SK-N-DZ (cell line): ENCODE results near the gene MBNL2.

ENCODE experiments used
- DNase-seq: peaks from one replicate; pipeline ENCODE4 v3.0.0-alpha.2; 2015; ENCODE audit warnings: low spot score
- small RNA-seq, 2 experiments: library from RNA; depleted of rRNA; stranded (forward); fragments of <200 nt; gene quantifications; one replicate each; pipeline ENCODE3, GENCODE V24; 2014

The MBNL2 gene

DNA sequence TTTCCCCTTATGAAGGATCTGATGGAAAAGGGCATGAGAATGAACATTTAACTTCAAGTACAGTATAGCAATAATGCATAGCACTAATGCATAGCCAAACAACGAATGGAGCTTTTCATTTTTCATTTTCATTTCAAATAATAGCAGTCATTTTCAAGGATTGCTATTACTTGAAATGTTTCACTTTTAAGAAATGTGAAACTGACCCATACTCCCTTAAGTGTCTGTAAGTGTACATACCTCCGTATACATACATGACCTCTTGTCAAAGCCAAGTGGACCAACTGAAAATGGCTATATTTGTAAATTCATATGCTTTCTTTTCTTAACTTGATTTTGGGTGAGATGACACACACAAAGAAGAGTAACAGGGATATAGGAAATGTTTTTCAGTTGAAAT lies 215.6 kb downstream of the MBNL2 start:
- DNase-seq, result no peak

DNA sequence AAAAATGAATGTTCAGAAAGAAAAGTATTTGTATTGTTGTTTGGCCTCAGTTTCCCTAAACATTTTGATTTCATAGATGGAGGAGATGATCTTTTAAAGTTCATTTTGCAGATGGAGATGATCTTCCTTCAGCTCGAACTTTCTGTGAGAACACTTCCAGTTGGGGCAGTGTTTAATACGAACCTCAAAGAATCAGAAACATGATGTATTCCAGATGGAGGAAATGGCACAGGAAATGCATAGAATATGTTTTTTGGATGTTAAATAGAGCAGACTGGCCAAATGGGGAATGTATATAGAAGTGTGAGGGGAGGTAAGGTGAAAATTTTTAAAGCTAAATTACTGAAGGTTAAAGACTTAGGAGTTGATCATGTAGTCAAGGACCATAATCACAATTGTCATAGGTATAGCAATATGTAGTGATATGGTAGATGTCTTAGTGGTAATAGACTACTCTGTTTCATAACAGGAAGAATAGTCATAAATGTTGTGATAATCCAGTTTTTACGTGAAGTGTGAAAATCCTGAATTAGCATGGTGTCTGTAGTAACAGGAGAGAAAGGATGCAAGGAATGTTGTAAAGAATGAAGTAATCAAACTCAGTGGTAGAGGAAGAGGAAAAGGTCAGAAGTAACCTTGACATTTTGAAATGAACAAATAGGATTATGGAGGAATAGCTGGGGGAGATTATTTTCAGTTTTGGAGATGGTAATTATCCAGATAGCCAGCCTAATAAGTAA lies 216.9 kb downstream of the MBNL2 start:
- no peak for DNase-seq

DNA sequence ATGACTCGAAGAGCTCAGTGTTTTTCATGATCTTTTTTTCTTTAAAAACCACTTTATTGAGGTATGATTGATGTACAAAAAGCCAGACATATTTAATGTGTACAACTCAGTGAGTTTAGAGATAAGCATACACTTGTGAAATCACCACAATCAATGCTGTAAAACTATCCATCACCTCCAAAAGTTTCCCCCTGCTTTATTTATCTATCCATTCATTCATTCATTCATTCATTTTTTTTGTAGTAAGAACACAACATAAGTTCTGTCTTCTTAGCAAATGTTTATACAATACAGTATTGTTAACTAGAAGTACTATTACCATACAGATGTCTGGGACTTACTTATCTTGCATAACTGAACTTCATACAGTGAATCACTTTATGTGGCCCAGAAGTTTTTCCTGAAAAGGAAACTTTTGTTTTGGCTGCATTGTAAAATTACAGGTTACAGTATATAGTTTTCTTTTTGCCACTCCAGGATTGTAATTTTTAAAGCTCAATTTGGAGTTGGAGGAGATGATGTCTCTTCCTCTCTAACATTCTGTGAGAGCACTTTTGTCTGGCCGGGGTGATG lies 218.6 kb downstream of the MBNL2 start:
- DNase-seq, result no peak

DNA sequence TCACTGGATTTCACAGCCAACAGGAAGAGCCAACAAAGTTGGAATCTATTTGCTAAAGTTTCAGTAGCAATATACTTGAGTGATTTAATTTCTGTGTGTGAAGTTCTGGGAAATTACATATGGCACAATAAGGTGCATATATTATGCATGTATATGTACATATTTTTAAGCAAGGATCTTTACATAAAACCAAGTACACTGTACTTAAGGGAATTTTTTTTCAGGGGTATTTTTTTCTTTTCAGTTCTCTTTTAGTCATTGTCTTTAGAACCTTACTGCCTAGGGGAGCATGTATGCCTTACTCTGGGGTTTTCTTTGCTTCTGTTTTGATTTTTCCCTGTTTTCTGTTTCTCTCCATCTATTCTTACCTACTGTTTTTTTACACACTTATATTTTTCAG lies 219.2 kb downstream of the MBNL2 start:
- DNase-seq, result no peak

Small RNA genes within 50 kb of the gene (small RNA-seq; reads per million reads assigned to genes)
- gene AL442067.1, result 0 reads per million in 2 experiments
- gene RNA5SP37, result 0 reads per million in 2 experiments
